ENCODE data around the gene KCNMA1. TPM values are rescaled to one million over a fixed set of nuclear protein-coding genes. Genes with fewer than 3 reads are reported as not detected.

Gene KCNMA1
- total RNA-seq, 1 experiment from 2014 or later: 31.3 TPM

GRCh38 chr10:77622889-77623291 is 14.7 kb downstream of the KCNMA1 start:
- peaks cover 3% of the 10 kb centered on the region; the same call in 1 of the 2 replicates for H4K20me1 ChIP-seq (ENCODE audit: insufficient read depth, low read depth, low read length)
- H3K36me3 ChIP-seq (ENCODE audit: insufficient read depth, low read length): no peaks in the 10 kb centered on the region
- H3K4me1 ChIP-seq (ENCODE audit: low read length): peaks cover 41% of the 10 kb centered on the region
- H3K9me3 ChIP-seq (ENCODE audit: low read length): no peaks in the 10 kb centered on the region
- H3K9ac ChIP-seq (ENCODE audit: low read length): 0 out of 2 replicates have a peak overlapping the region, but pooled peaks have one; percentile 31
- H3K79me2 ChIP-seq (ENCODE audit: low read length): no peaks in the 10 kb centered on the region
- H3K4me2 ChIP-seq (ENCODE audit: low read depth, low read length, poor library complexity, severe bottlenecking): peak overlapping the region; percentile 77
- H3K27ac ChIP-seq (ENCODE audit: low read length): peak overlapping the region; percentile 77
- H3K4me3 ChIP-seq (ENCODE audit: low read length): peak overlapping the region; percentile 46
- H2AFZ ChIP-seq (ENCODE audit: low read length): no peak overlapping the region
- H3K27me3 ChIP-seq (ENCODE audit: low read length): no peaks in the 10 kb centered on the region
- peak; percentile 91 for DNase-seq
- no peaks in the 10 kb centered on the region for H3K9me2 ChIP-seq (replicated peaks; ENCODE audit: insufficient read depth, low read length)

GRCh38 chr10:77620731-77621130 is 16.9 kb downstream of the KCNMA1 start:
- no peak overlapping the region for H2AFZ ChIP-seq (ENCODE audit: low read length)
- no peaks in the 10 kb centered on the region for H3K9me3 ChIP-seq (ENCODE audit: low read length)
- DNase-seq: no peak
- no peaks in the 10 kb centered on the region for H3K27me3 ChIP-seq (ENCODE audit: low read length)
- no peaks in the 10 kb centered on the region for H3K36me3 ChIP-seq (ENCODE audit: insufficient read depth, low read length)
- H3K4me1 ChIP-seq (ENCODE audit: low read length): peaks cover 40% of the 10 kb centered on the region
- H3K4me3 ChIP-seq (ENCODE audit: low read length): no peak overlapping the region
- H4K20me1 ChIP-seq (ENCODE audit: insufficient read depth, low read depth, low read length): no peaks in the 10 kb centered on the region
- no peaks in the 10 kb centered on the region for H3K79me2 ChIP-seq (ENCODE audit: low read length)
- no peak overlapping the region for H3K27ac ChIP-seq (ENCODE audit: low read length)
- no peaks in the 10 kb centered on the region for H3K9me2 ChIP-seq (replicated peaks; ENCODE audit: insufficient read depth, low read length)
- no peak overlapping the region for H3K9ac ChIP-seq (ENCODE audit: low read length)
- no peak overlapping the region for H3K4me2 ChIP-seq (ENCODE audit: low read depth, low read length, poor library complexity, severe bottlenecking)

- Histone ChIP-seq H3K27me3 (ENCODE audit: low read length) (no peaks in the 10 kb centered on the region), H3K4me2 (ENCODE audit: low read depth, low read length, poor library complexity, severe bottlenecking) (no peak overlapping the region), H3K27ac (ENCODE audit: low read length) (no peak overlapping the region)
Observed at GRCh38 chr10:77619964-77620703, 17.5 kb downstream of the KCNMA1 start.

DNA sequence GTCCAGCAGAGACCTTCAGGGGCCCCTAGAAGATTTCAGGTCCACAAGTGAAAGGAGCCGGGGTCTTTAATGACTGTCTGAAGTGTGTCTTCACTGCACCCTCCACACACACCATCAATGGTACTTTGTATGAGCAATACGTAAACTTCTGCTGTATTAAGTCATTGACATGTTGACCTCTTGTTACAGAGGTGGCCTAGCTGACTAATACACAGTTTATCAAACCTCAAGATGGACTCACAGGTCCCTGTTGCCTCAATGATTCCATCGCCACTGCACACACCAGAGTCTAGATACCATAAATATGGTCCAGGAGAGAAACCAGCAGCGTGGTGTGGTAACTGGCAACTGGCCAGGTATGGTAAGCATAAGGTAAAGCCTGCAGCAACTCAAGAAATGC is 19.5 kb downstream of the KCNMA1 start:
- Histone ChIP-seq H3K36me3 (ENCODE audit: insufficient read depth, low read length) (no peaks in the 10 kb centered on the region), H3K4me3 (ENCODE audit: low read length) (no peak overlapping the region), H2AFZ (ENCODE audit: low read length) (no peak overlapping the region), H3K9me2 (replicated peaks; ENCODE audit: insufficient read depth, low read length) (no peaks in the 10 kb centered on the region), H3K79me2 (ENCODE audit: low read length) (no peaks in the 10 kb centered on the region), H3K4me1 (ENCODE audit: low read length) (peaks cover 42% of the 10 kb centered on the region), H3K9me3 (ENCODE audit: low read length) (no peaks in the 10 kb centered on the region), H3K27ac (ENCODE audit: low read length) (no peak overlapping the region), H3K27me3 (ENCODE audit: low read length) (no peaks in the 10 kb centered on the region), H3K4me2 (ENCODE audit: low read depth, low read length, poor library complexity, severe bottlenecking) (no peak overlapping the region), H3K9ac (ENCODE audit: low read length) (no peak overlapping the region), H4K20me1 (ENCODE audit: insufficient read depth, low read depth, low read length) (no peaks in the 10 kb centered on the region)
- no peak for DNase-seq

More at GRCh38 chr10:77619964-77620703, 17.5 kb downstream of the KCNMA1 start:
- H3K36me3 ChIP-seq (ENCODE audit: insufficient read depth, low read length): no peaks in the 10 kb centered on the region
- no peak overlapping the region for H3K4me3 ChIP-seq (ENCODE audit: low read length)
- no peak for DNase-seq
- H3K9me3 ChIP-seq (ENCODE audit: low read length): no peaks in the 10 kb centered on the region
- no peak overlapping the region for H2AFZ ChIP-seq (ENCODE audit: low read length)
- no peaks in the 10 kb centered on the region for H3K79me2 ChIP-seq (ENCODE audit: low read length)
- no peaks in the 10 kb centered on the region for H4K20me1 ChIP-seq (ENCODE audit: insufficient read depth, low read depth, low read length)
- no peaks in the 10 kb centered on the region for H3K9me2 ChIP-seq (replicated peaks; ENCODE audit: insufficient read depth, low read length)
- H3K4me1 ChIP-seq (ENCODE audit: low read length): peaks cover 40% of the 10 kb centered on the region
- no peak overlapping the region for H3K9ac ChIP-seq (ENCODE audit: low read length)

GRCh38 chr10:77616766-77617165 is 20.8 kb downstream of the KCNMA1 start:
- Histone ChIP-seq H3K4me2 (ENCODE audit: low read depth, low read length, poor library complexity, severe bottlenecking) (no peak overlapping the region), H3K79me2 (ENCODE audit: low read length) (no peaks in the 10 kb centered on the region), H3K27me3 (ENCODE audit: low read length) (no peaks in the 10 kb centered on the region), H3K4me3 (ENCODE audit: low read length) (no peak overlapping the region), H3K36me3 (ENCODE audit: insufficient read depth, low read length) (no peaks in the 10 kb centered on the region), H4K20me1 (ENCODE audit: insufficient read depth, low read depth, low read length) (no peaks in the 10 kb centered on the region), H3K9me2 (replicated peaks; ENCODE audit: insufficient read depth, low read length) (no peaks in the 10 kb centered on the region), H3K9me3 (ENCODE audit: low read length) (no peaks in the 10 kb centered on the region), H2AFZ (ENCODE audit: low read length) (no peak overlapping the region), H3K4me1 (ENCODE audit: low read length) (peaks cover 42% of the 10 kb centered on the region), H3K9ac (ENCODE audit: low read length) (no peak overlapping the region), H3K27ac (ENCODE audit: low read length) (no peak overlapping the region)
- no peak for DNase-seq

DNA sequence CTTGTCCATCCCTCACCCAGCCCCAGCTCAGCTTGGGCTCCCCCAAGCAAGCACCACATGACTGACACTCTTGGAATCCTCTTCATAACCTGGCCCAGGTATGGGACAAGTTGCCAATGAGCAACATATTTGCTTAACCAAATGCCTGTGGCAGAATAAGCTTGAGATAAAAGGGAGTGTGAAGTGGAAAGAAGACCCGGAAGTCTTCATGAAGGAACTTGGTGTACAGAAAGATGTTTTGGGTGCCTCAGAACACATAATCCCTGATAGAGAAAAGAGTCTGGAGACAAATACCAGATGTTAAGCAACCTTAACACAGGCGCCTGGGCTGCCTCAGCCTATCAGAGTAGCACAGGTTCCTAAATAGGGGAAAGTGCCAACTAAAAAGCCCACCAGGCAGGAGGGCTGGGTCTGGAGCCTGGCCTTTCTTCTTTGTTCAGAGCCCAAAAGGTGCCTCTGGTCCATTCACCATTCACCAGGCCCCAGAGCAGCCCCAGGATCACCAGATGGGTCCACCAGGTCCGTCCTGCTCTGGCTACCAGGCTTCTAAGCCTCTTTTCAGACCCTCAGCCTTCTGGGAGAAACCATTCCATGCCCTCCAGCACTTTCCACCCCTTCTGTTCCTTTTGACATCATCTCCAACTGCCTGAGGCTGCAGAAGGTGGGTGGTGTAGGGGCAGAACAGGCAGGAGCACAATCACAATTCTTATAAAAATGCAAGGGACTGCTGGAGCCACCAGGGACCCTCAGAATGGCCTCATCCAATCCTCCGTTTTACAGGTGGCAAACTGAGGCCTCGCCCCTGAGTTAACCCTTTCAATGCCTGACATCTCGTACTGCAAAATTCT is 22.6 kb downstream of the KCNMA1 start:
- Histone ChIP-seq H3K9me2 (replicated peaks; ENCODE audit: insufficient read depth, low read length) (no peaks in the 10 kb centered on the region), H3K9ac (ENCODE audit: low read length) (no peak overlapping the region), H3K4me3 (ENCODE audit: low read length) (no peak overlapping the region), H3K27ac (ENCODE audit: low read length) (no peak overlapping the region), H3K36me3 (ENCODE audit: insufficient read depth, low read length) (no peaks in the 10 kb centered on the region), H3K4me1 (ENCODE audit: low read length) (peaks cover 50% of the 10 kb centered on the region), H3K79me2 (ENCODE audit: low read length) (no peaks in the 10 kb centered on the region), H4K20me1 (ENCODE audit: insufficient read depth, low read depth, low read length) (no peaks in the 10 kb centered on the region), H2AFZ (ENCODE audit: low read length) (no peak overlapping the region), H3K9me3 (ENCODE audit: low read length) (no peaks in the 10 kb centered on the region), H3K4me2 (ENCODE audit: low read depth, low read length, poor library complexity, severe bottlenecking) (no peak overlapping the region), H3K27me3 (ENCODE audit: low read length) (no peaks in the 10 kb centered on the region)
- DNase-seq: no peak

GRCh38 chr10:77613476-77614130 is 24.0 kb downstream of the KCNMA1 start:
- DNase-seq: no peak
- Histone ChIP-seq H3K36me3 (ENCODE audit: insufficient read depth, low read length) (no peaks in the 10 kb centered on the region), H3K9ac (ENCODE audit: low read length) (0 out of 2 replicates have a peak overlapping the region, but pooled peaks have one; percentile 5), H2AFZ (ENCODE audit: low read length) (no peak overlapping the region), H3K4me1 (ENCODE audit: low read length) (peaks cover 59% of the 10 kb centered on the region), H3K4me3 (ENCODE audit: low read length) (no peak overlapping the region; the same call in 1 of the 2 replicates), H3K27ac (ENCODE audit: low read length) (peak overlapping the region; percentile 46), H3K27me3 (ENCODE audit: low read length) (no peaks in the 10 kb centered on the region), H3K9me3 (ENCODE audit: low read length) (no peaks in the 10 kb centered on the region), H3K4me2 (ENCODE audit: low read depth, low read length, poor library complexity, severe bottlenecking) (peak overlapping the region; percentile 25), H4K20me1 (ENCODE audit: insufficient read depth, low read depth, low read length) (no peaks in the 10 kb centered on the region), H3K9me2 (replicated peaks; ENCODE audit: insufficient read depth, low read length) (no peaks in the 10 kb centered on the region), H3K79me2 (ENCODE audit: low read length) (no peaks in the 10 kb centered on the region)

GRCh38 chr10:77611670-77612069 is 25.9 kb downstream of the KCNMA1 start:
- Histone ChIP-seq H3K4me3 (ENCODE audit: low read length) (no peak overlapping the region), H3K79me2 (ENCODE audit: low read length) (no peaks in the 10 kb centered on the region), H3K4me2 (ENCODE audit: low read depth, low read length, poor library complexity, severe bottlenecking) (no peak overlapping the region), H3K27ac (ENCODE audit: low read length) (no peak overlapping the region), H4K20me1 (ENCODE audit: insufficient read depth, low read depth, low read length) (no peaks in the 10 kb centered on the region), H3K9me3 (ENCODE audit: low read length) (no peaks in the 10 kb centered on the region), H3K9me2 (replicated peaks; ENCODE audit: insufficient read depth, low read length) (no peaks in the 10 kb centered on the region), H3K36me3 (ENCODE audit: insufficient read depth, low read length) (no peaks in the 10 kb centered on the region), H3K9ac (ENCODE audit: low read length) (no peak overlapping the region), H3K4me1 (ENCODE audit: low read length) (peaks cover 65% of the 10 kb centered on the region), H3K27me3 (ENCODE audit: low read length) (no peaks in the 10 kb centered on the region), H2AFZ (ENCODE audit: low read length) (no peak overlapping the region)
- DNase-seq: no peak
